ENCODE data around the gene LCT.

Gene LCT

DNA sequence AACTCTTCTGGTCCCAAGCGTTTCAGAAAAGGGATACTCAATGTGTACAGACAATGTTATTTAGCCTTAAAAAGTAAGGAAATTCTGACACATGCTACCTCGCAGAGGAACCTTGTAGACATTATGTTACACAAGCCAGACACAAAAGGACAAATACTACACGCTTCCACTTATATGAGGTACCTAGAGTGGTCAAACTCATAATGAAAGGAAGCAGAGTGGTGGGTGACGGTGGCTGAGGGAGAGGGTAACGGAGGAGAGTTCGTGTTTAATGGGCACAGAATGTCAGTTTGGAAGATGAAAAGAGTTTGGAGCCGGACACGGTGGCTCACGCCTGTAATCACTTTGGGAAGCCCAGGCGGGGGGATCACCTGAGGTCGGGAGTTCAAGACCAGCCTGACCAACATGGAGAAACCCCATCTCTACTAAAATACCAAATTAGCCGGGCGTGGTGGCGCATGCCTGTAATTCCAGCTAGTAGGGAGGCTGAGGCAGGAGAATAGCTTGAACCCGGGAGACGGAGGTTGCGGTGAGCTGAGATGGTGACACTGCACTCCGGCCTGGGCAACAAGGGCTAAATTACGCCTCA, 37.9 kb upstream of the LCT start:
- H3K4me3 ChIP-seq (ENCODE audit: control insufficient read depth in 1 of 7, extremely low read depth in 1 of 7, insufficient read depth in 4 of 7, low read depth in 2 of 7, low read length in 6 of 7), result peak overlapping the region in 5 of 7 experiments; percentile 77 to 97 (median 85)

DNA sequence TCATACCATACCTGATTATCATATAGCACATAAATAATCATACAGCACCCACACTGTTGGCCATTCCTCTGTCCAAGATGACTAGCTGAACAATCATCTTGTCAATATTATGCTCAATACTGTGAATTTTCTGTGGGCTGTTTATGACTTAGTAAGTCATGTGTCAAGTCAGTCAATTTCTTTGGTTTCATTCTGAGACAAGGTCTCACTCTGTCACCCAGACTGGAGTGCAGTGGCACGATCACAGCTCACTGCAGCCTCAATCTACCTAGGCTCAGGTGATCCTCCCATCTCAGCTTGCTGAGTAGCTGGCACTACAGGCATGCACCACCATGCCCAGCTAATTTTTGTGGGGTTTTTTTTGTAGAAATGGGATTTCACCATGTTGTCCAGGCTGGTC, 33.6 kb upstream of the LCT start:
- CTCF ChIA-PET, result interaction anchor here (1.2 kb wide), 1 partner anchor 514 kb away, joined by 3 read pairs; no protein-coding TSS in a partner anchor
- Histone ChIP-seq H3K9me3 (ENCODE audit: control extremely low read depth in 1 of 5, control insufficient read depth in 4 of 5, insufficient read depth in 2 of 5, low read depth in 1 of 5, low read length in 4 of 5) (no peaks in the 10 kb centered on the region), H3K27ac (ENCODE audit: insufficient read depth in 1 of 2, low read depth in 1 of 2, low read length in 2 of 2, poor library complexity in 1 of 2, severe bottlenecking in 2 of 2) (no peak overlapping the region), H3K4me1 (ENCODE audit: control extremely low read depth in 1 of 4, control insufficient read depth in 4 of 4, insufficient read depth in 4 of 4, low read length in 3 of 4) (peaks cover 3 to 23% (median 12%) of the 10 kb centered on the region in 4 experiments), H3K36me3 (ENCODE audit: control insufficient read depth in 4 of 4, insufficient read depth in 4 of 4, low read length in 3 of 4) (peaks cover 23 to 75% (median 49%) of the 10 kb centered on the region in 4 experiments), H3K27me3 (replicated peaks in 2 of 5; ENCODE audit: control insufficient read depth in 4 of 5, insufficient read depth in 5 of 5, low read length in 4 of 5) (no peaks in the 10 kb centered on the region), H3K4me3 (ENCODE audit: control insufficient read depth in 1 of 7, extremely low read depth in 1 of 7, insufficient read depth in 4 of 7, low read depth in 2 of 7, low read length in 6 of 7) (no peak overlapping the region)
- no peak for DNase-seq
- POLR2A ChIA-PET, result no interaction called here
- WGBS (ENCODE audit: insufficient coverage), result 100% methylated on average over 1 of the region's 1 CpG

More for the DNA sequence above, 37.9 kb upstream of the LCT start:
- DNase-seq, result no peak
- H3K27ac ChIP-seq (ENCODE audit: insufficient read depth in 1 of 2, low read depth in 1 of 2, low read length in 2 of 2, poor library complexity in 1 of 2, severe bottlenecking in 2 of 2), result no peak overlapping the region
- WGBS (ENCODE audit: insufficient coverage), result 87% methylated on average over 8 of the region's 19 CpGs
- H3K36me3 ChIP-seq (ENCODE audit: control insufficient read depth in 4 of 4, insufficient read depth in 4 of 4, low read length in 3 of 4), result peaks cover 9 to 38% (median 25%) of the 10 kb centered on the region in 4 experiments
- H3K4me1 ChIP-seq (ENCODE audit: control extremely low read depth in 1 of 4, control insufficient read depth in 4 of 4, insufficient read depth in 4 of 4, low read length in 3 of 4), result peaks cover 3 to 23% (median 15%) of the 10 kb centered on the region in 4 experiments
- ChIA-PET POLR2A (interaction anchor here (0.6 to 0.7 kb wide), 2 partner anchors 266 to 351 kb away, joined by 3 read pairs; no protein-coding TSS in a partner anchor), CTCF (interaction anchor here (1.1 to 2.2 kb wide), 2 partner anchors 8 to 93 kb away, joined by 3 to 8 read pairs; no protein-coding TSS in a partner anchor)
- H3K9me3 ChIP-seq (ENCODE audit: control extremely low read depth in 1 of 5, control insufficient read depth in 4 of 5, insufficient read depth in 2 of 5, low read depth in 1 of 5, low read length in 4 of 5), result no peaks in the 10 kb centered on the region
- no peaks in the 10 kb centered on the region for H3K27me3 ChIP-seq (replicated peaks in 2 of 5; ENCODE audit: control insufficient read depth in 4 of 5, insufficient read depth in 5 of 5, low read length in 4 of 5)

DNA sequence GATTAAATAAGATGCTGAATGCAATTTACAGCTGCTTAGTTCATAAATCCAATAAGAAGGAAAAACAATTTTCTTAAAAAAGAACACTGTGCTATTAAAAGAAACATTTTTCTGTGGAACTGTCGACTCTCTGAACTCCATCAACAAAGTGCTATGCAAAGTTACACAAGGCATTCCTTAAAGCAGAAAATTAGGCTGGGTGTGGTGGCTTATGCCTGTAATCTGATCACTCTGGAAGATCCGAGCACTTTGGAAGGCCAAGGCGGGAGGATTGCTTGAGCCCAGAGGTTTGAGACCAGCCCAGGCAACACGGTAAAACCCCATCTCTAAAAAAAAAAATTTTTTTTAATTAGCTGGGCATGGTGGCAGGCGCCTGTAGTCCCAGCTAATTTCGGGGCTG, 26.2 kb upstream of the LCT start:
- H3K27ac ChIP-seq (ENCODE audit: insufficient read depth in 1 of 2, low read depth in 1 of 2, low read length in 2 of 2, poor library complexity in 1 of 2, severe bottlenecking in 2 of 2), result no peak overlapping the region
- H3K9me3 ChIP-seq (ENCODE audit: control extremely low read depth in 1 of 5, control insufficient read depth in 4 of 5, insufficient read depth in 2 of 5, low read depth in 1 of 5, low read length in 4 of 5), result no peaks in the 10 kb centered on the region
- no peak overlapping the region for H3K4me3 ChIP-seq (ENCODE audit: control insufficient read depth in 1 of 7, extremely low read depth in 1 of 7, insufficient read depth in 4 of 7, low read depth in 2 of 7, low read length in 6 of 7)
- POLR2A ChIA-PET, result no interaction called here
- H3K36me3 ChIP-seq (ENCODE audit: control insufficient read depth in 4 of 4, insufficient read depth in 4 of 4, low read length in 3 of 4), result peaks cover 35 to 87% (median 58%) of the 10 kb centered on the region in 4 experiments
- H3K27me3 ChIP-seq (replicated peaks in 2 of 5; ENCODE audit: control insufficient read depth in 4 of 5, insufficient read depth in 5 of 5, low read length in 4 of 5), result no peaks in the 10 kb centered on the region
- no peaks in the 10 kb centered on the region for H3K4me1 ChIP-seq (ENCODE audit: control extremely low read depth in 1 of 4, control insufficient read depth in 4 of 4, insufficient read depth in 4 of 4, low read length in 3 of 4)
- WGBS (ENCODE audit: insufficient coverage), result 100% methylated on average over 2 of the region's 6 CpGs
- CTCF ChIA-PET, result interaction anchor here (1.0 to 1.5 kb wide), 2 partner anchors 9 to 22 kb away, joined by 3 to 5 read pairs; no protein-coding TSS in a partner anchor
- no peak for DNase-seq

DNA sequence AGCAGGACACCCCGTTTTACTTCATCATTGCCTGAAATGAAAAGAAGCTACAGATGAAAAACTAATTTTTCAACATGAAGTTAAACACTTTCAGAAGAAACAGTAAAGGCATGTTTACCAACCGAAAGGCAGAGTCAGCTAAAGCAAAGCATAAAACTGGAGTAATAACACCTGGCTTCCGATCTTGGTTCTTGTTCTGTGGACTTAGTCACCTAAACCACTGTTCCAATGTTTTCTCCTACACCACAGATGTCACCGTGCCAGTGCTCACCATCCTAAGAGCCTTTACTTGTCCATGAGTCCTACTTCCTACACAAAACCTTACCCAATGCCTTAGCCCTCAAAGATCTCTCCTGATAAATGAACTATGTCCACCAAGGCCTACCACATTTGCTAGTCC, 25.7 kb upstream of the LCT start:
- Histone ChIP-seq H3K36me3 (ENCODE audit: control insufficient read depth in 4 of 4, insufficient read depth in 4 of 4, low read length in 3 of 4) (peaks cover 35 to 86% (median 57%) of the 10 kb centered on the region in 4 experiments), H3K4me1 (ENCODE audit: control extremely low read depth in 1 of 4, control insufficient read depth in 4 of 4, insufficient read depth in 4 of 4, low read length in 3 of 4) (no peaks in the 10 kb centered on the region), H3K9me3 (ENCODE audit: control extremely low read depth in 1 of 5, control insufficient read depth in 4 of 5, insufficient read depth in 2 of 5, low read depth in 1 of 5, low read length in 4 of 5) (no peaks in the 10 kb centered on the region), H3K4me3 (ENCODE audit: control insufficient read depth in 1 of 7, extremely low read depth in 1 of 7, insufficient read depth in 4 of 7, low read depth in 2 of 7, low read length in 6 of 7) (no peak overlapping the region), H3K27me3 (replicated peaks in 2 of 5; ENCODE audit: control insufficient read depth in 4 of 5, insufficient read depth in 5 of 5, low read length in 4 of 5) (no peaks in the 10 kb centered on the region), H3K27ac (ENCODE audit: insufficient read depth in 1 of 2, low read depth in 1 of 2, low read length in 2 of 2, poor library complexity in 1 of 2, severe bottlenecking in 2 of 2) (no peak overlapping the region)
- ChIA-PET POLR2A (no interaction called here), CTCF (interaction anchor here (1.0 to 1.5 kb wide), 2 partner anchors 9 to 21 kb away, joined by 3 to 5 read pairs; no protein-coding TSS in a partner anchor)
- 94% methylated on average over 4 of the region's 4 CpGs for WGBS (ENCODE audit: insufficient coverage)
- DNase-seq, result no peak

- Histone ChIP-seq H3K4me3 (ENCODE audit: control insufficient read depth in 1 of 7, extremely low read depth in 1 of 7, insufficient read depth in 4 of 7, low read depth in 2 of 7, low read length in 6 of 7) (no peak overlapping the region), H3K36me3 (ENCODE audit: control insufficient read depth in 4 of 4, insufficient read depth in 4 of 4, low read length in 3 of 4) (peaks cover 22 to 84% (median 57%) of the 10 kb centered on the region in 4 experiments), H3K9me3 (ENCODE audit: control extremely low read depth in 1 of 5, control insufficient read depth in 4 of 5, insufficient read depth in 2 of 5, low read depth in 1 of 5, low read length in 4 of 5) (no peaks in the 10 kb centered on the region), H3K27me3 (replicated peaks in 2 of 5; ENCODE audit: control insufficient read depth in 4 of 5, insufficient read depth in 5 of 5, low read length in 4 of 5) (no peaks in the 10 kb centered on the region), H3K4me1 (ENCODE audit: control extremely low read depth in 1 of 4, control insufficient read depth in 4 of 4, insufficient read depth in 4 of 4, low read length in 3 of 4) (no peaks in the 10 kb centered on the region), H3K27ac (ENCODE audit: insufficient read depth in 1 of 2, low read depth in 1 of 2, low read length in 2 of 2, poor library complexity in 1 of 2, severe bottlenecking in 2 of 2) (no peak overlapping the region)
- POLR2A ChIA-PET, result no interaction called here
- CTCF ChIA-PET, result interaction anchor here (2.9 kb wide), 1 partner anchor 56 kb away, joined by 6 read pairs; no protein-coding TSS in a partner anchor
- DNase-seq, result no peak
These were observed 16.4 kb upstream of the LCT start for GRCh38 chr2:135853401-135853800.

GRCh38 chr2:135851858-135852257, 14.9 kb upstream of the LCT start:
- H3K4me1 ChIP-seq (ENCODE audit: control extremely low read depth in 1 of 4, control insufficient read depth in 4 of 4, insufficient read depth in 4 of 4, low read length in 3 of 4), result no peaks in the 10 kb centered on the region
- H3K27me3 ChIP-seq (replicated peaks in 2 of 5; ENCODE audit: control insufficient read depth in 4 of 5, insufficient read depth in 5 of 5, low read length in 4 of 5), result no peaks in the 10 kb centered on the region
- H3K36me3 ChIP-seq (ENCODE audit: control insufficient read depth in 4 of 4, insufficient read depth in 4 of 4, low read length in 3 of 4), result peaks cover 24 to 83% (median 56%) of the 10 kb centered on the region in 4 experiments
- H3K9me3 ChIP-seq (ENCODE audit: control extremely low read depth in 1 of 5, control insufficient read depth in 4 of 5, insufficient read depth in 2 of 5, low read depth in 1 of 5, low read length in 4 of 5), result no peaks in the 10 kb centered on the region
- H3K4me3 ChIP-seq (ENCODE audit: control insufficient read depth in 1 of 7, extremely low read depth in 1 of 7, insufficient read depth in 4 of 7, low read depth in 2 of 7, low read length in 6 of 7), result no peak overlapping the region
- ChIA-PET CTCF (no interaction called here), POLR2A (no interaction called here)
- DNase-seq, result no peak
- no peak overlapping the region for H3K27ac ChIP-seq (ENCODE audit: insufficient read depth in 1 of 2, low read depth in 1 of 2, low read length in 2 of 2, poor library complexity in 1 of 2, severe bottlenecking in 2 of 2)

- CTCF ChIA-PET, result no interaction called here
- Histone ChIP-seq H3K4me1 (ENCODE audit: control extremely low read depth in 1 of 4, control insufficient read depth in 4 of 4, insufficient read depth in 4 of 4, low read length in 3 of 4) (no peaks in the 10 kb centered on the region), H3K9me3 (ENCODE audit: control extremely low read depth in 1 of 5, control insufficient read depth in 4 of 5, insufficient read depth in 2 of 5, low read depth in 1 of 5, low read length in 4 of 5) (no peaks in the 10 kb centered on the region), H3K27me3 (replicated peaks in 2 of 5; ENCODE audit: control insufficient read depth in 4 of 5, insufficient read depth in 5 of 5, low read length in 4 of 5) (no peaks in the 10 kb centered on the region), H3K36me3 (ENCODE audit: control insufficient read depth in 4 of 4, insufficient read depth in 4 of 4, low read length in 3 of 4) (peaks cover 22 to 80% (median 53%) of the 10 kb centered on the region in 4 experiments), H3K27ac (ENCODE audit: insufficient read depth in 1 of 2, low read depth in 1 of 2, low read length in 2 of 2, poor library complexity in 1 of 2, severe bottlenecking in 2 of 2) (no peak overlapping the region), H3K4me3 (ENCODE audit: control insufficient read depth in 1 of 7, extremely low read depth in 1 of 7, insufficient read depth in 4 of 7, low read depth in 2 of 7, low read length in 6 of 7) (no peak overlapping the region)
- POLR2A ChIA-PET, result interaction anchor here (0.5 kb wide), 1 partner anchor 1419 kb away, joined by 3 read pairs; no protein-coding TSS in a partner anchor
- no peak for DNase-seq
- 87% methylated on average over 11 of the region's 17 CpGs for WGBS (ENCODE audit: insufficient coverage)
These were observed 14.1 kb upstream of the LCT start for GRCh38 chr2:135850892-135851668.

Data from common myeloid progenitor, CD34-positive (primary cell).